Fibroblast of lung (primary cell): Measurements from ENCODE around the gene STARD3NL.

Experiments used
- EZH2 ChIP-seq: IDR thresholded peaks from 2 replicates; pipeline ENCODE4 v1.5.1; 2012; ENCODE audit warnings: low read length, control low read depth, mild to moderate bottlenecking; ENCODE audit errors: missing control alignments
- TF ChIP-seq, protein P1 (sequence below), 2 donors: IDR thresholded peaks in 1 of 2; conservative IDR thresholded peaks in 1 of 2; 1 replicate in 1 of 2; 2 replicates in 1 of 2; pipeline ENCODE4 v1.5.1; 2011 to 2012; ENCODE audit warnings: low read length in 2 of 2, control low read depth in 1 of 2, inconsistent platforms in 1 of 2, low read depth in 1 of 2, mild to moderate bottlenecking in 1 of 2

GRCh38 chr7:38199154-38199553 lies 21.1 kb downstream of the STARD3NL start:
- TF ChIP-seq, protein P1, sequence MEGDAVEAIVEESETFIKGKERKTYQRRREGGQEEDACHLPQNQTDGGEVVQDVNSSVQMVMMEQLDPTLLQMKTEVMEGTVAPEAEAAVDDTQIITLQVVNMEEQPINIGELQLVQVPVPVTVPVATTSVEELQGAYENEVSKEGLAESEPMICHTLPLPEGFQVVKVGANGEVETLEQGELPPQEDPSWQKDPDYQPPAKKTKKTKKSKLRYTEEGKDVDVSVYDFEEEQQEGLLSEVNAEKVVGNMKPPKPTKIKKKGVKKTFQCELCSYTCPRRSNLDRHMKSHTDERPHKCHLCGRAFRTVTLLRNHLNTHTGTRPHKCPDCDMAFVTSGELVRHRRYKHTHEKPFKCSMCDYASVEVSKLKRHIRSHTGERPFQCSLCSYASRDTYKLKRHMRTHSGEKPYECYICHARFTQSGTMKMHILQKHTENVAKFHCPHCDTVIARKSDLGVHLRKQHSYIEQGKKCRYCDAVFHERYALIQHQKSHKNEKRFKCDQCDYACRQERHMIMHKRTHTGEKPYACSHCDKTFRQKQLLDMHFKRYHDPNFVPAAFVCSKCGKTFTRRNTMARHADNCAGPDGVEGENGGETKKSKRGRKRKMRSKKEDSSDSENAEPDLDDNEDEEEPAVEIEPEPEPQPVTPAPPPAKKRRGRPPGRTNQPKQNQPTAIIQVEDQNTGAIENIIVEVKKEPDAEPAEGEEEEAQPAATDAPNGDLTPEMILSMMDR (conservative IDR thresholded peaks at IDR 0.05 in 1 of 2, IDR thresholded peaks at IDR 0.05 in 1 of 2; ENCODE audit: low read depth in 1 of 2, low read length in 2 of 2) = no peak
- no peak for TF ChIP-seq EZH2
